Peyer's patch (tissue), 4 donors: ENCODE data around the gene PLD1. TPM values are rescaled to one million over a fixed set of nuclear protein-coding genes. Genes with fewer than 3 reads are reported as not detected.

Experiments
- DNase-seq, 3 donors: peaks; one replicate each; pipeline ENCODE4 v3.0.0-alpha.2; 2017 to 2019
- H3K27ac ChIP-seq, 4 donors: fragments of 200-600 bp; sonication (generic); one replicate each; pipeline ENCODE4 v1.5.1; 2016 to 2019
- H3K27me3 ChIP-seq, 2 donors: fragments of 200-600 bp; sonication (generic); one replicate each; pipeline ENCODE4 v1.5.1; 2019
- H3K36me3 ChIP-seq, 3 donors: fragments of 200-600 bp; sonication (generic); one replicate each; pipeline ENCODE4 v1.5.1; 2016 to 2019
- H3K4me1 ChIP-seq, 4 donors: fragments of 200-600 bp; sonication (generic); one replicate each; pipeline ENCODE4 v1.5.1; 2016 to 2019
- H3K4me3 ChIP-seq, 4 donors: fragments of 200-600 bp; sonication (generic); 1 replicate in 3 of 4; 2 replicates in 1 of 4; pipeline ENCODE4 v1.5.1; 2016 to 2019; ENCODE audit warnings: mild to moderate bottlenecking in 1 of 4
- H3K9me3 ChIP-seq, 4 donors: fragments of 200-600 bp; sonication (generic); one replicate each; pipeline ENCODE4 v1.5.1; 2016 to 2019; ENCODE audit warnings: mild to moderate bottlenecking in 1 of 4
- CTCF ChIP-seq, 6 experiments: fragments of 450-650 bp in 4 of 6; fragments of 200-600 bp in 2 of 6; sonication (generic) in 1 of 6; IDR thresholded peaks; one replicate each; pipeline ENCODE4 v1.5.1; 2017 to 2019; ENCODE audit warnings: antibody characterized with exemption in 6 of 6, mild to moderate bottlenecking in 3 of 6, moderate library complexity in 1 of 6
- POLR2A ChIP-seq, 2 donors: fragments of 450-650 bp; IDR thresholded peaks; one replicate each; pipeline ENCODE4 v1.5.1; 2017; ENCODE audit warnings: antibody characterized with exemption in 2 of 2, mild to moderate bottlenecking in 2 of 2, moderate library complexity in 2 of 2
- total RNA-seq, 4 donors: library from RNA; depleted of rRNA; stranded (reverse); fragments of >200 nt; gene quantifications; one replicate each; pipeline ENCODE4 v1.1.0, GENCODE V29; 2016

Gene PLD1
- total RNA-seq, 4 donors from 2014 or later = 120 to 218 (median 187) TPM

- TF ChIP-seq POLR2A (IDR thresholded peaks at IDR 0.05) (no peak), CTCF (IDR thresholded peaks at IDR 0.05) (no peak)
- no peak for DNase-seq
- no peak overlapping the region for H3K4me3 ChIP-seq
- H3K36me3 ChIP-seq = peaks cover 0 to 21% (median 0%) of the 10 kb centered on the region in 3 donors
- no peaks in the 10 kb centered on the region for H3K27me3 ChIP-seq
- no peaks in the 10 kb centered on the region for H3K4me1 ChIP-seq
- H3K27ac ChIP-seq = no peak overlapping the region
- no peaks in the 10 kb centered on the region for H3K9me3 ChIP-seq
Measured at GRCh38 chr3:171644681-171645080, 165.6 kb downstream of the PLD1 start.

- DNase-seq = no peak
- no peak overlapping the region for H3K4me3 ChIP-seq
- no peak for TF ChIP-seq CTCF (IDR thresholded peaks at IDR 0.05)
- TF ChIP-seq POLR2A (IDR thresholded peaks at IDR 0.05) = no peak
- no peaks in the 10 kb centered on the region for H3K4me1 ChIP-seq
- H3K27me3 ChIP-seq = no peaks in the 10 kb centered on the region
- no peaks in the 10 kb centered on the region for H3K9me3 ChIP-seq
- H3K27ac ChIP-seq = no peak overlapping the region
- H3K36me3 ChIP-seq = peaks cover 0 to 23% (median 0%) of the 10 kb centered on the region in 3 donors
Measured at GRCh38 chr3:171643681-171644080, 166.6 kb downstream of the PLD1 start.

GRCh38 chr3:171643033-171643432 lies 167.2 kb downstream of the PLD1 start:
- Histone ChIP-seq H3K36me3 (peaks cover 0 to 30% (median 0%) of the 10 kb centered on the region in 3 donors), H3K27ac (no peak overlapping the region), H3K27me3 (no peaks in the 10 kb centered on the region), H3K9me3 (no peaks in the 10 kb centered on the region), H3K4me3 (no peak overlapping the region), H3K4me1 (no peaks in the 10 kb centered on the region)
- no peak for TF ChIP-seq CTCF (IDR thresholded peaks at IDR 0.05)
- TF ChIP-seq POLR2A (IDR thresholded peaks at IDR 0.05) = no peak
- no peak for DNase-seq

- no peaks in the 10 kb centered on the region for H3K4me1 ChIP-seq
- no peak overlapping the region for H3K4me3 ChIP-seq
- peaks cover 0 to 42% (median 0%) of the 10 kb centered on the region in 3 donors for H3K36me3 ChIP-seq
- H3K27ac ChIP-seq = no peak overlapping the region
- no peaks in the 10 kb centered on the region for H3K9me3 ChIP-seq
- DNase-seq = no peak
- H3K27me3 ChIP-seq = no peaks in the 10 kb centered on the region
- no peak for TF ChIP-seq POLR2A (IDR thresholded peaks at IDR 0.05)
- TF ChIP-seq CTCF (IDR thresholded peaks at IDR 0.05) = peak in 1 of 6 experiments; percentile 13
Measured at GRCh38 chr3:171640520-171641412, 169.5 kb downstream of the PLD1 start.

- TF ChIP-seq POLR2A (IDR thresholded peaks at IDR 0.05) = no peak
- TF ChIP-seq CTCF (IDR thresholded peaks at IDR 0.05) = no peak
- H3K27me3 ChIP-seq = no peaks in the 10 kb centered on the region
- H3K9me3 ChIP-seq = no peaks in the 10 kb centered on the region
- H3K36me3 ChIP-seq = peaks cover 0 to 24% (median 0%) of the 10 kb centered on the region in 3 donors
- no peak for DNase-seq
- H3K4me1 ChIP-seq = no peaks in the 10 kb centered on the region
- H3K27ac ChIP-seq = no peak overlapping the region
- no peak overlapping the region for H3K4me3 ChIP-seq
Measured at GRCh38 chr3:171636666-171637065, 173.6 kb downstream of the PLD1 start.
